HG02763 (cell line): ENCODE measurements around the gene SIGLEC11.

Experiments used
- ATAC-seq: cut with Tn5 transposase; IDR thresholded peaks from one replicate; pipeline ENCODE4 v1.9.1; 2021; ENCODE audit warnings: mild to moderate bottlenecking, moderate library complexity; ENCODE audit not compliant: unreplicated experiment

The SIGLEC11 gene

DNA sequence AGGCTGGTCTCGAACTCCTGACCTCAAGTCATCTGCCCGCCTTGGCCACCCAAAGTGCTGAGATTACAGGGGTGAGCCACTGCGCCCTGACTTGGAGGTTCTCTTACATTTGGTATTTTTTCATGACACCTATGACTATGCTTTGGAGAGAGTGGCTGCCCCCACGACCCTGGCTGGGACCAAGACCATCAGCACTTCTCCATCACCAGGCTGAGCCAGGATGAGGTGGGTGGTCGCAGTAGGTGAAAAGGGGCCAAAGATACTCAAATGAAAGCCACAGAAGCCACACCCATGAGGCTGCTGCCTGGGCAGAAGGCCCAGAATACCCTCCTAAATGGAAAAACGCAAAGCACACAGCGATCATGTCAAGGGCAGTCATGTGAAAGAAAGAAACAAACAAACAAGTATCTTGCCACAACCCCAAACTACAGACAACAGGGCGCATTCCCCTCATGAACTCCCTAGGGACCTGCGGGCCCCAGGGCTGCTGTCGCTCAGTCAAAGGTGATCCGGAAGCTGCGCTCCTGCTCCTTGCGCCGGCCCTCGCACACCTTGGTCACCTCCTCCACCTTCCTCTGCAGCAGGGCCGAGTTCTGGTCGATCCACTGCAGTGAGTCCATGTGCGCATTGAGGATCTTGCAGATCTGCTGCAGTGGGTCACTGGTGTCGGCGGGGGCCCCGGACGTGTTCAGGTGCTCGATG, 53.1 kb downstream of the SIGLEC11 start:
- ATAC-seq: no peak

DNA sequence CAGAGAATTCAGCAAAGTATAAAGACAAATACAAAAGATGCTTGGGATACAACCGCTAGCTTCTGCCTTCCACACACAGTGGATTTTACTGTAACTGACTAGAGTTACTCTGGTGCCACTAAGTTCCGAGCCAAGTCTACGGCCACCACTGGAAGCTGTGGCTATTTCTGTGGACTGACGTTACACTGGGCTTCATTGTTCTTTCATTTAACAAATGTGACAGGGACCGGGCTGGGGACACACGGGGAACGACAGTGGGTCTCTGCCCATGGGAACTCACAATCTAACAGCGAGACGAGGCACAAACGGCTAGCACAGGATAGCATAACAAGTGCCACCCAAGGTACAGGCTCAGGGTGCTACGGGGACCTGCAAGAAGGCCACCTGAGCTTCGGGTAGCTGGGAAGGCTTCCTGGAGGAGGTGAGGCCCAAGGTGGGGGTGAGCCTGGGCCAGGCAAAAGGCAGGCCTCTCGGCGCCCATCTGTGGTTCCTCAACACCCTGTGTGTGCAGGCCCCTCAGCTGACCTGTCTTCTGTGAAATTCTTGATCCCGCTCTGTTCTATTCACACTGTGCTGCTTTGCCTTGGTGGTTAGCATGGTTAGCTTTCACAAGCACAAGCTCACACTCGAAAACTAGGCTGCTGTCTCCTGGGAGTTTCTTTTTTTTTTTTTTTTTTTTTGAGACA, 54.0 kb downstream of the SIGLEC11 start:
- ATAC-seq: no peak

DNA sequence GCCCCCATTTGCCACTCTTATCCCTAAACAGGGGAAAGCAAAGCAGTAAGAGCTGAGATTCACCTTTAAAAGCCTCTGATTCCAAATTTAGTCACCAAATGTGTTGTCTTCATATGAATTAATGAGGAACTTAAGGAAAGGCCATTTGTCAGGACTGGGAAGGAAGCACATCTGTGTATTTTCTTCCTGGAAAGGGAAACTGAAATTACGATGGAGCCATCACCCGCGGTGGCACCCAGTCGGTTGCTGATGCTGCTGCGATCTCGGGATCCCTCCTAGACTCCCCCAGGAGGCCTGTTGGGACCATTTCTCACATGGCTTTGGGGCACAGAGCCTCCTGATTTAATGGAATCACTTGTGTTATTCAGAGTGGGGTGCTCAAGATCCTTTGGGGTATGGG, 56.8 kb downstream of the SIGLEC11 start:
- ATAC-seq: no peak
